ENCODE results near the gene GARIN5A. TPM values are rescaled to one million over a fixed set of nuclear protein-coding genes. Genes with fewer than 3 reads are reported as not detected.

GARIN5A gene
- total RNA-seq, 4 donors from 2014 or later, result 1.7 to 5.9 (median 3.3) TPM

DNA sequence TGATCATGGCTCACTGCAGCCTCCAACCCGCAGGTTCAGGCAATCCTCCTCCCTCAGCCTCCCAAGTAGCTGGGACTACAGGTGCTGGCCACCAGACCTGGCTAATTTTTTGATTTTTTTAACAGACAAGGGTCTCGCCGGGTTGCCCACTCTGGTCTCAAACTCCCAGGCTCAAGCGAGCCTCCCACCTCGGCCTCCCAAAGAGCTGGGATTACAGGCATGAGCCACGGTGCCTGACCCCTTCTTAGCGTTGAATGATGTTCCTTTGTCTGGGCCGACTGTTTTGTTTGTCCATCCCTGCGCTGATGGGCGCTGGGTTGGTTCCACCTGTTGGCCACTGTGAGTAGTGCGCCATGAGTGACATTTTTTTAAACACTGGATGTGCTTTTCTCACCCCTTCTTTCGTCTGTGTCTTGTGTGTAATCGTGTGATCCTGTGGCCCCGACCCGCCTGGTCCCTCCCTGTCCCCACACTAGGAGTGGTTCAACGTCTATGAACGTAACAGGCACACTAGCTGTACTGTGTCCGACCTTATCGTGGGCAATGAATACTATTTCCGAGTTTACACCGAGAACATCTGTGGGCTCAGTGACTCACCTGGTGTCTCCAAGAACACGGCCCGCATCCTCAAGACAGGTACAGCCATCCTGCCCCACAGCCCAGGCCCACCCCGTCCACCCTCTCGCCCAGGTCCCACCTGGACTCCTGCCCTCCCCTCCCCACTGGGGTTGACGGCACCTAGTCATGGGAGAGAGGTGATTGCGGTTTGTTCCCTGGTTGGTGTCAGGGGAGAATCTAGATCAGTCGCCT is 15.4 kb downstream of the GARIN5A start:
- intact Hi-C loops (cut with DNase I; ENCODE audit: low total_unique reads), result loop anchor here (5.0 kb wide), 1 partner anchor 94 kb away; the partner anchor contains the start of gene NAPSA
- H3K4me3 ChIP-seq (ENCODE audit: low read depth, poor library complexity, severe bottlenecking), result no peak overlapping the region
- TF ChIP-seq, protein P1, sequence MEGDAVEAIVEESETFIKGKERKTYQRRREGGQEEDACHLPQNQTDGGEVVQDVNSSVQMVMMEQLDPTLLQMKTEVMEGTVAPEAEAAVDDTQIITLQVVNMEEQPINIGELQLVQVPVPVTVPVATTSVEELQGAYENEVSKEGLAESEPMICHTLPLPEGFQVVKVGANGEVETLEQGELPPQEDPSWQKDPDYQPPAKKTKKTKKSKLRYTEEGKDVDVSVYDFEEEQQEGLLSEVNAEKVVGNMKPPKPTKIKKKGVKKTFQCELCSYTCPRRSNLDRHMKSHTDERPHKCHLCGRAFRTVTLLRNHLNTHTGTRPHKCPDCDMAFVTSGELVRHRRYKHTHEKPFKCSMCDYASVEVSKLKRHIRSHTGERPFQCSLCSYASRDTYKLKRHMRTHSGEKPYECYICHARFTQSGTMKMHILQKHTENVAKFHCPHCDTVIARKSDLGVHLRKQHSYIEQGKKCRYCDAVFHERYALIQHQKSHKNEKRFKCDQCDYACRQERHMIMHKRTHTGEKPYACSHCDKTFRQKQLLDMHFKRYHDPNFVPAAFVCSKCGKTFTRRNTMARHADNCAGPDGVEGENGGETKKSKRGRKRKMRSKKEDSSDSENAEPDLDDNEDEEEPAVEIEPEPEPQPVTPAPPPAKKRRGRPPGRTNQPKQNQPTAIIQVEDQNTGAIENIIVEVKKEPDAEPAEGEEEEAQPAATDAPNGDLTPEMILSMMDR (IDR thresholded peaks at IDR 0.05), result no peak
- TF ChIP-seq POLR2A (IDR thresholded peaks at IDR 0.05), result no peak
- 33 to 36% methylated on average over 28 of the region's 28 CpGs for WGBS, 2 donors
- peak; percentile 33 to 90 for DNase-seq (ENCODE audit: low spot score in 2 of 2)

DNA sequence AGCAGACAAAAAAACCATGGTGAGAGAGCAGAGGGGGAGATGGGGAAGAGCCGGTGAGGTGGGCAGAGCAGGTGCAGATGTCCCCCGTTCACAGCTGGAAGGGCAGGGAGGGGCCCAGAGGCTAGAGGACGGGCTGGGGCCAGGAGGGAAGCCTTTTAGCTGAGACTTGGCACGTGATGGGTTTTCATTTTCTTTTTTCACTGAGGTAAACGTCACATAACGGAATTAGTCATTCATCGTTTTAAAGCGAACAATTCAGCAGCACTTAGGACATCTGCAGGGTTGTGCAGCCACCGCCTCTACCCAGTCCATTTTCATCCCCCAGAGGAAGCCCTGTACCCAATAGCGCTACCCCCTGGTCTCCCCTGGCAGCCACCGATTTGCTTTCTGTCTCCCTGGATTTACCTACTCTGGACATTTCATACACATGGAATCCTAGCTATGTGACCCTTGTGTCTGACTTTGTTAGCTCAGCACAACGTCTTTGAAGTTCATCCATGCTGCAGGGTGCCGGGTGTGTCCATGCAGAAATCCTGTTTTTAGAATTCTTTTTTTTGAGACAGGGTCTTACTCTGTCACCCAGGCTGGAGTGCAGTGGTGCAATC is 16.4 kb downstream of the GARIN5A start:
- no peak for DNase-seq (ENCODE audit: low spot score in 2 of 2)
- H3K4me3 ChIP-seq (ENCODE audit: low read depth, poor library complexity, severe bottlenecking), result no peak overlapping the region
- WGBS, 2 donors, result 21 to 28% methylated on average over 13 of the region's 13 CpGs
- intact Hi-C loops (cut with DNase I; ENCODE audit: low total_unique reads), result loop anchor here (5.0 kb wide), 1 partner anchor 93 kb away; the partner anchor contains the start of gene NAPSA
- no peak for TF ChIP-seq POLR2A (IDR thresholded peaks at IDR 0.05)
- TF ChIP-seq, protein P1 (IDR thresholded peaks at IDR 0.05), result no peak

DNA sequence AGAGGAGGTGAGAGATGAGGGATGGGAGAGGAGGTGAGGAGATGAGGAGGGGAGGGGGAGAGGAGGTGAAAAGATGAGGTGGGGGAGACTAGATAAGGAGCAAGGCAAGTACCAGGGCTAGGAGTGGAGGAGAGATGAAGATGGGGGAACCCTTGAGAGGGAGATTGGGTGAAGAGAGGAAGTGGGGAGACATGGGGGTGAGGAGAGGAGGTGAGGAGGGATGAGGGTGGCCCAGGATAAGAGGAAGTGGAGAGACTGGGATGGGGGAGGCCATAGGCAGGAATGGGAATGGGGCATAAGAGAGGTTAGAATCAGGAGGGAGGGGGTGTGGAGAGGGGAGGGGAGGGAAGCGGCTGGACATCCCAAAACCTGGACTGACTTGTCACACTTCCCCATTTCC is 17.0 kb downstream of the GARIN5A start:
- intact Hi-C loops (cut with DNase I; ENCODE audit: low total_unique reads), result loop anchor here (5.0 kb wide), 1 partner anchor 92 kb away; the partner anchor contains the start of gene NAPSA
- DNase-seq (ENCODE audit: low spot score in 2 of 2), result no peak
- WGBS, 2 donors, result 30 to 60% methylated on average over 1 of the region's 1 CpG
- H3K4me3 ChIP-seq (ENCODE audit: low read depth, poor library complexity, severe bottlenecking), result no peak overlapping the region
- TF ChIP-seq, protein P1 (IDR thresholded peaks at IDR 0.05), result no peak
- TF ChIP-seq POLR2A (IDR thresholded peaks at IDR 0.05), result no peak

DNA sequence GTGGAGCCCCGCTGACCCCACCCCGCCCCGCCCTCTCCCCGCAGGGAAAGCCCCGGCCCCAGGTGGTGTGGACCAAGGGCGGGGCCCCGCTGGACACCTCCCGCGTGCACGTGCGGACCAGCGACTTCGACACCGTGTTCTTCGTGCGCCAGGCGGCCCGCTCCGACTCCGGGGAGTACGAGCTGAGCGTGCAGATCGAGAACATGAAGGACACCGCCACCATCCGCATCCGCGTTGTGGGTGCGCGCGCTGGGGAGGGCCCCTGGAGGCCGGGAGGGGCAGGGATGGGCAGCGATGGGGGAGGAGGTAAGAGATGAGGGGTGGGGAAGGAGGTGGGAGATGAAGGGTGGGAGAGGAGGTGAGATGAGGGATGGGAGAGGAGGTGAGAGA is 17.6 kb downstream of the GARIN5A start:
- no peak overlapping the region for H3K4me3 ChIP-seq (ENCODE audit: low read depth, poor library complexity, severe bottlenecking)
- intact Hi-C loops (cut with DNase I; ENCODE audit: low total_unique reads), result no loop called here
- DNase-seq (ENCODE audit: low spot score in 2 of 2), result no peak
- TF ChIP-seq POLR2A (IDR thresholded peaks at IDR 0.05), result no peak
- TF ChIP-seq, protein P1 (IDR thresholded peaks at IDR 0.05), result no peak
- WGBS, 2 donors, result 57 to 73% methylated on average over 13 to 27 of the region's 32 CpGs

DNA sequence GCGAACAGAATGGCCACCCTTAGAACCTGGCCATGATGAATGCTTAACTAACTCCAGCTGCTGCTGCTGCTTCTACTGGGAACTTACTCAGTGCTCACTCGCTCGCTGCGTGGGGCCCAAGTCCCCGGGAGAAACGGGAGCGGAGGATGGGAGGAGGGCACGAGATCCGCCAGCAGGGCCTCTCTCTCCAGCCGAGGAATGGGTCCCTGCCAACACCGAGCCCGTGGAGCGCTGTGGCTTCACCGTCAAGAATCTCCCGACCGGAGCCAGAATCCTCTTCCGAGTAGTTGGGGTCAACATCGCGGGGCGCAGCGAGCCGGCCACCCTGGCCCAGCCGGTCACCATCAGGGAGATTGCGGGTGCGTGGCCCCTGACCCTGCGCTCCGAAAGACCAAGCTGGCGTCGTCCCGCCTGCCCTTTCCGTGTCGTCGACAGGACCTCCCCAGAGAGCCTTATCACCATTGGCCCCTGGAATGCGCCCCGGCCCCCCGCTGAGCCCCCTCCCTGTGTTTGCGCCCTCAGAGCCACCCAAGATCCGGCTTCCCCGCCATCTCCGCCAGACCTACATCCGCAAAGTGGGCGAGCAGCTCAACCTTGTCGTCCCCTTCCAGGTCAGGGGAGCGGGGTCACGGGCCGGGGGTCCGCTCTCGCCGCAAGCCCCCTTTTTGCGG is 18.1 kb downstream of the GARIN5A start:
- TF ChIP-seq POLR2A (IDR thresholded peaks at IDR 0.05), result no peak
- TF ChIP-seq, protein P1 (IDR thresholded peaks at IDR 0.05), result no peak
- WGBS, 2 donors, result 38 to 41% methylated on average over 40 to 49 of the region's 50 CpGs
- no peak overlapping the region for H3K4me3 ChIP-seq (ENCODE audit: low read depth, poor library complexity, severe bottlenecking)
- DNase-seq (ENCODE audit: low spot score in 2 of 2), result no peak
- intact Hi-C loops (cut with DNase I; ENCODE audit: low total_unique reads), result no loop called here
